Stimulated activated CD4-positive, alpha-beta T cell treated with anti-CD3 and anti-CD28 coated beads, Interleukin-4, amount 100 ng/mL, for 4 hours (primary cell): ENCODE measurements around the gene SPEM3.
"Not testable (repeated sequence)": the region's sequence is repeated elsewhere in the genome, so short reads cannot be mapped to it uniquely, and the experiment has no call there.

Experiments used
- DNase-seq, 2 experiments: peaks; one replicate each; pipeline ENCODE4 v3.0.0-alpha.2; 2020

SPEM3 gene

DNA sequence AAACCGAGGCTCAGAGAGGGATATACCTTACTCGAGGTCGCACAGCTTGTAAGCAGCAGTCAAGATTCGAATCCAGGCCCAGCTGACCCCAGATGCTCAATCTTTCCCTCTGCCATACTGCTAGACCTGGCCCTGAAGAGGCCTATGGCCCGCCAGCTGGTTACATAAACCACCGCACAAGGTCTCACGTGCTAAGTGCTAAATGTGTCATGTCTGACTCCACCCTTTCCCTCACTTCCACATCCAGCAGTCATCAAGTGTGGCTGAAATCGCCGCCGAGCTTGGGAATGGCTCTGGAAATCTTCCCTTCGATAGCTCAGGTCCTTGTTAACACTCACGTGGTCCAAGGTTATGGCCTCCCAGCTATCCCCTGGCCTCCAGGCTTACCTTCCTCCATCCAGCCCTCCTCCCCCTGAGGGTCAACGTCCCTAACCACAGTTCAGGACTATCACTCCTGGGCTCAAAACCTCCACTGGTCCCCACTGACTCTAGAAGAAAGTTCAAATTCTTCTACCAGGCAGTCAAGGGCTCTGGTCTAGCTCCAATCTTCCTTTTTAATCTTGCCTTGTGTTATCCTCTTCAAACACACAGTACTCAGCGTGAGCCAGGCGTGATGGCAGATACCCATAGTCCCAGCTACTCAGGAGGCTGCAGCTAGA, 47.2 kb downstream of the SPEM3 start:
- DNase-seq, result no peak

DNA sequence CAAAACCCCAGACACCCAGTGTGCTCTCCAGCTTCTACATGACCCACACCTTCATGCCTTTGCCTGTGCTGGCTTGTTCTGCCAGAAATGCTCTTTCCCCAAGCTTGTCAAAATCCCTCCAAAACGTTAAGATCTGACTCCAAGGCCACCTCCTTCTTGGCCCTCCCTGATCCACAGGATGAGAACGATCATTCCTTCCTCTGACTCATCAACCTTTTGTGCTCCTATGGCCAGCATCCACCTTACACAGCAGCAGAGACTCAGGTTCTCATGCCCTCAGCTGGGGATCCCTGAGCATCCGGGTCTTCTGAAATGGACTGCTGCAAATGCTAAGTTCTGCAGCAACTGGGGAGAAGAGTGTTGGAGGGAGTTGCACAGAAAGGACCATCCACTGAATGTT, 47.8 kb downstream of the SPEM3 start:
- DNase-seq, result no peak

GRCh38 chr17:7476951-7477350, 48.3 kb downstream of the SPEM3 start:
- no peak for DNase-seq

GRCh38 chr17:7477392-7478275, 49.0 kb downstream of the SPEM3 start:
- peak; percentile 33 to 40 for DNase-seq

- peak; percentile 52 for DNase-seq
These were observed 49.9 kb downstream of the SPEM3 start for GRCh38 chr17:7478276-7479212.

DNA sequence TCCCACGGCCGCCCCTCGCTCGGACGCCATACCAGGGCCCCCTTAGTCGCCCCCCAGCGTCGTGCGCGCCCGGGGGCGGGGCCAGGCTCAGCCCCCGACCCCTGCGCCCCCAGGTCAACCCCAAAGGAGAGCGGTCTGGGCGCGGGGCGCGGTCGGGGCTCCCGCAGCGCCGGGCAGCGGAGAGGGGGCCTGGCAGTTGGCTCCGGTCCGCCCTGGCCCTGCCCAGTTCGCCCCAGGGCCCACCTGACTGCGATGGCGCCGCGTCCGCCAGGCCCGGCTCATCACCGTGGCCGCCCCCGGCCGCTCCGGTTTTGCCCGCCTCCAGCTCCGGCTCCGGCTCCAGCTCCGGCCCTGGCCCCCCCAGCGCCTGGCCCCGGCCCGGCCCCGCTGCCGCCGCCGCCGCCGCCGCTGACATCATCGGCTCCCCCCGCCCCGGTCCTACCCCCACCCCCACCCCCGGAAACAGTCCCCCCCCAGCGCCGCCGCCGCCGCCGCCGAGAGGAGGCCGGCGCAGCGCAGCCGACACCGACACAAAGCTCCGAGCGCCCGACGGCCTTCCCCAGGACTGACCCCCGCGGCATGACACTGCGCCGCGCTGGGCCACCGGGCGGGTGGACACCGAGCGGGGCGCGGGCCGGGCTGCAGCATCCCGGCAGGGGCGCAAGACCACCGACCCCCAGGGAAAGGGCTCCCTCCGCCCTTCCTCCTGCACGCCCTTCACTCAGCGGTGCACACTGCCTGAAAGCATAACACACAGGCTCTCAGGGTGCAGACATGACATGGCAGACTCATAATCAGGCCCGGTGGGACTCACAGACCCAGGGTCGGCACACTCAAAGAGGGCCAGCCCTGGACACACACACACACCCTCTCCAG, 50.8 kb downstream of the SPEM3 start, which contains the start of gene ZBTB4:
Gene ZBTB4 (minus strand): TSS at position 419 of the 876 bp plus-strand sequence. CDS start 12,830 bp downstream, outside the sequence.
- DNase-seq, result peak; percentile 53 to 66

- no peak for DNase-seq
These were observed 51.4 kb downstream of the SPEM3 start for GRCh38 chr17:7480089-7480384.

- DNase-seq, result not testable (repeated sequence)
These were observed 52.6 kb downstream of the SPEM3 start, which contains the start of gene SLC35G6 for GRCh38 chr17:7481275-7481674. Gene SLC35G6 (plus strand): TSS chr17:7481446. CDS start chr17:7481517, 71 bp downstream.

DNA sequence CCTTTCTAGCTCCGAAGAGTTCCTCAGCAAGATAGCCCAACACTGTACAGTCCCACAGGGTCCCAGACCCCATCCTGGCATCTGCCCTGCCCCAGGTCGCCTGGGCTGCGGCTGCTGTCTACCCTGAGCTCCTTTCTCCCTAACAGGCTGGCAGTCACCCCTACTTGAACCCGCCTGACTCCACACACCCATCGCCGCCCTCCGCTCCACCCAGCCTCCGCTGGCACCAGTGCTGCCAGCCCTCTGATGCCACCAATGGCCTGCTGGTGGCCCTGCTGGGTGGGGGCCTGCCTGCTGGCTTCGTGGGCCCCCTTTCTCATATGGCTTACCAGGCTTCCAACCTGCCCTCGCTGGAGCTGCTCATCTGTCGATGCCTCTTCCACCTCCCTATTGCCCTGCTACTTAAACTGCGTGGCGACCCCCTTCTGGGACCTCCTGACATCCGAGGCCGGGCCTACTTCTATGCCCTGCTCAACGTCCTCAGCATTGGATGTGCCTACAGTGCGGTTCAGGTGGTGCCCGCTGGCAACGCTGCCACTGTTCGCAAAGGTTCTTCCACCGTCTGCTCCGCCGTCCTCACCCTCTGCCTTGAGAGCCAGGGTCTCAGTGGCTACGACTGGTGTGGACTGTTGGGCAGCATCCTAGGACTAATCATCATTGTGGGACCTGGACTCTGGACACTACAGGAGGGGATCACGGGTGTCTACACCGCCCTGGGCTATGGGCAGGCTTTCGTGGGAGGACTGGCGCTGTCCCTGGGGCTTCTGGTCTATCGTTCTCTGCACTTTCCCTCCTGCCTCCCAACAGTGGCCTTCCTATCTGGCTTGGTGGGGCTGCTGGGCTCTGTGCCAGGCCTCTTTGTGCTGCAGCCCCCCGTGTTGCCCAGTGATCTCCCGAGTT, 53.4 kb downstream of the SPEM3 start:
- not testable (repeated sequence) for DNase-seq
